Lower leg skin (tissue), 3 donors: ENCODE data around the gene SYNE2.

Source experiments
- CTCF ChIP-seq, 3 donors: fragments of 450-650 bp; IDR thresholded peaks; one replicate each; pipeline ENCODE4 v1.5.1; 2016; ENCODE audit warnings: antibody characterized with exemption in 3 of 3, mild to moderate bottlenecking in 3 of 3, moderate library complexity in 2 of 3
- POLR2A ChIP-seq, 2 donors: fragments of 450-650 bp; IDR thresholded peaks; one replicate each; pipeline ENCODE4 v1.6.1; 2016 to 2017; ENCODE audit warnings: antibody characterized with exemption in 2 of 2, mild to moderate bottlenecking in 1 of 2, moderate library complexity in 1 of 2

GRCh38 chr14:63833728-63834127, 19.1 kb upstream of the SYNE2 start:
- TF ChIP-seq CTCF (IDR thresholded peaks at IDR 0.05) (no peak), POLR2A (IDR thresholded peaks at IDR 0.05) (no peak)
